CD14-positive monocyte (primary cell): ENCODE measurements around the gene DUS1L. TPM values are rescaled to one million over a fixed set of nuclear protein-coding genes. Genes with fewer than 3 reads are reported as not detected.

Source experiments
- DNase-seq, 3 donors: peaks; one replicate each; pipeline ENCODE4 v3.0.0-alpha.2; 2011 to 2022
- H2AFZ ChIP-seq: 2 replicates; pipeline ENCODE4 v1.6.0; 2012; ENCODE audit warnings: mild to moderate bottlenecking, low read depth, low read length, inconsistent platforms; ENCODE audit not compliant: insufficient read depth, poor library complexity, severe bottlenecking
- H3K27ac ChIP-seq, 2 donors: 1 replicate in 1 of 2; 2 replicates in 1 of 2; pipeline ENCODE4 v1.5.1; 2012 to 2013; ENCODE audit warnings: low read length in 2 of 2, control low read depth in 1 of 2, inconsistent platforms in 1 of 2, low read depth in 1 of 2, mild to moderate bottlenecking in 1 of 2
- H3K27me3 ChIP-seq, 2 donors: one replicate each; pipeline versions ENCODE4 v1.6.0 to v1.6.1; 2011 to 2013; ENCODE audit warnings: low read length in 2 of 2; ENCODE audit not compliant: control insufficient read depth in 2 of 2, insufficient read depth in 2 of 2
- H3K36me3 ChIP-seq, 2 donors: replicated peaks in 1 of 2; 1 replicate in 1 of 2; 2 replicates in 1 of 2; pipeline versions ENCODE4 v1.5.1 to v1.6.1; 2012 to 2013; ENCODE audit warnings: low read length in 2 of 2, control low read depth in 1 of 2, inconsistent platforms in 1 of 2, mild to moderate bottlenecking in 1 of 2; ENCODE audit not compliant: insufficient read depth in 2 of 2, control insufficient read depth in 1 of 2
- H3K4me1 ChIP-seq, 2 donors: 1 replicate in 1 of 2; 2 replicates in 1 of 2; pipeline versions ENCODE4 v1.5.1 to v1.6.1; 2012 to 2013; ENCODE audit warnings: low read length in 2 of 2, control low read depth in 1 of 2, inconsistent platforms in 1 of 2, mild to moderate bottlenecking in 1 of 2, moderate library complexity in 1 of 2; ENCODE audit not compliant: insufficient read depth in 2 of 2, control insufficient read depth in 1 of 2
- H3K4me2 ChIP-seq: replicated peaks from 2 replicates; pipeline ENCODE3; 2012; ENCODE audit warnings: low read length, moderate library complexity, mild to moderate bottlenecking; ENCODE audit not compliant: poor library complexity, severe bottlenecking; ENCODE audit errors: extremely low read depth
- H3K4me3 ChIP-seq, 3 experiments: fragments of 200-600 bp in 1 of 3; sonication (generic) in 1 of 3; replicated peaks in 1 of 3; 1 replicate in 2 of 3; 2 replicates in 1 of 3; pipeline ENCODE4 v1.5.1; 2011 to 2013; ENCODE audit warnings: low read length in 3 of 3, mild to moderate bottlenecking in 3 of 3, control low read depth in 2 of 3, low read depth in 2 of 3, inconsistent platforms in 1 of 3, moderate library complexity in 1 of 3
- H3K79me2 ChIP-seq: 2 replicates; pipeline ENCODE4 v1.6.0; 2012; ENCODE audit warnings: mild to moderate bottlenecking, control low read depth, inconsistent platforms, low read length, moderate library complexity; ENCODE audit not compliant: insufficient read depth
- H3K9ac ChIP-seq: 2 replicates; pipeline ENCODE4 v1.6.0; 2017; ENCODE audit warnings: low read length, mild to moderate bottlenecking; ENCODE audit not compliant: insufficient read depth, poor library complexity, severe bottlenecking
- H3K9me3 ChIP-seq, 2 donors: replicated peaks in 1 of 2; 1 replicate in 1 of 2; 2 replicates in 1 of 2; pipeline versions ENCODE4 v1.5.1 to v1.6.1; 2012 to 2013; ENCODE audit warnings: low read length in 2 of 2, control low read depth in 1 of 2; ENCODE audit not compliant: control insufficient read depth in 1 of 2, insufficient read depth in 1 of 2
- H4K20me1 ChIP-seq: 2 replicates; pipeline ENCODE4 v1.6.0; 2012; ENCODE audit warnings: mild to moderate bottlenecking, low read length, control low read depth, moderate library complexity; ENCODE audit not compliant: insufficient read depth
- H3K27ac Mint-ChIP-seq, 7 donors: one replicate each; pipeline ENCODE4 v1.8.0; 2020; ENCODE audit warnings: mild to moderate bottlenecking in 7 of 7, mixed read lengths in 7 of 7, moderate library complexity in 6 of 7, inconsistent platforms in 2 of 7
- H3K27me3 Mint-ChIP-seq, 3 donors: one replicate each; pipeline ENCODE4 v1.8.0; 2021 to 2022; ENCODE audit warnings: low read depth in 3 of 3, mild to moderate bottlenecking in 3 of 3, mixed read lengths in 3 of 3, moderate library complexity in 3 of 3, inconsistent platforms in 1 of 3
- H3K36me3 Mint-ChIP-seq, 2 donors: one replicate each; pipeline ENCODE4 v1.8.0; 2020; ENCODE audit warnings: mixed read lengths in 2 of 2, inconsistent platforms in 1 of 2, mild to moderate bottlenecking in 1 of 2
- H3K4me1 Mint-ChIP-seq: one replicate; pipeline ENCODE4 v1.8.0; 2020; ENCODE audit warnings: mild to moderate bottlenecking, mixed read lengths
- H3K4me3 Mint-ChIP-seq, 2 donors: one replicate each; pipeline ENCODE4 v1.8.0; 2020; ENCODE audit warnings: mild to moderate bottlenecking in 2 of 2, mixed read lengths in 2 of 2, moderate library complexity in 1 of 2
- H3K9me3 Mint-ChIP-seq, 7 donors: one replicate each; pipeline ENCODE4 v1.8.0; 2020 to 2022; ENCODE audit warnings: mixed read lengths in 7 of 7, mild to moderate bottlenecking in 6 of 7, moderate library complexity in 6 of 7, inconsistent platforms in 2 of 7
- WGBS: methylation state at CpG from one replicate; pipeline ENCODE4 v1.1.5; 2013; ENCODE audit warnings: missing lambda C conversion rate; ENCODE audit not compliant: insufficient coverage; 5-methylcytosine and 5-hydroxymethylcytosine counted together
- intact Hi-C, 2 donors: fragments of 100-400 bp; cut with micrococcal nuclease; formaldehyde crosslinking; loops; one replicate each; pipeline versions ENCODE4 v1.15.0 to v1.15.1; 2023
- polyA plus RNA-seq, 3 donors: library from polyadenylated mRNA; depleted of rRNA in 1 of 3; unstranded in 2 of 3; stranded (reverse) in 1 of 3; fragments of 300-500 nt in 2 of 3; fragments of >200 nt in 1 of 3; fragmentation: Illumina TruSeq in 2 of 3; gene quantifications; 1 replicate in 2 of 3; 2 replicates in 1 of 3; pipeline ENCODE4 v1.2.3, GENCODE V29; 2012 to 2021
- TF ChIP-seq, protein P1 (sequence below): fragments of 200-600 bp; IDR thresholded peaks from one replicate; pipeline ENCODE4 v1.8.0; 2022; ENCODE audit warnings: antibody characterized with exemption, mild to moderate bottlenecking

The DUS1L gene
- polyA plus RNA-seq, 3 donors = 23.9 to 175 (median 47.6) TPM

DNA sequence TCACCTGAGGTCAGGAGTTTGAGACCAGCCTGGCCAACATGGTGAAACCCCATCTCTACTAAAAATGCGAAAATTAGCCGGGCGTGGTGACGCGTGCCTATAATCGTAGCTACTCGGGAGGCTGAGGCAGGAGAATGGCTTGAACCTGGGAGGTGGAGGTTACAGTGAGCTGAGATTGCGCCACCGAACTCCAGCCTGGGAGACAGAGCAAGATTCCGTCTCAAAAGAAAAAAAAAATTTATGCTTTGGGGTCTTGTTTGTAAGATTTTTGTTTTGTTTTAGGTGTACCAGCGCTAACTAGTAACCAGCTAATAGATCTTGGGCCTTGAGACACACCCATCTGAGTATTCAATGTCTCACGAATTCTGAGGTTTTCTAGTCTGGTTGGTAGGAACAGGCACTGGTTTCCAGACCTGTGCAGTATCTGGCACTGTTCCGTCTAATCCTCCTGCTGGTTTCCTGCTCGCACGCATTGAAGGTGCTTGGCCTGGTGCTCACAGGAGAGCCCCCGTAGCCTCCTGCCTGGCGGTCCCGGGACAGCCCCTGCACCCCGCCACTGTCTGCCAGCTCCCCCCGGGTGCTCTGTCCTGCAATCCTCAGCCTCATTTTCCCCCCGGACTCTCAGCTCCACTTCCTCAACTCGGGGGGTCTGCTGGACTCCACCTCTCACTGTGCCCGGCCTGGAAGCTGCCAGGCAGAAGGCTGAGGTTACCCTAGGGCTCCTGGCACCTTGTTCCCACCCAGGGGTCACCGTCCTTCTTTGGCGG lies 10.6 kb upstream of the DUS1L start:
- Mint-ChIP-seq H3K27ac (peak overlapping the region in 3 of 7 donors; percentile 30 to 70 (median 50)), H3K9me3 (peaks cover 0 to 1% (median 0%) of the 10 kb centered on the region in 7 donors), H3K4me3 (no peak overlapping the region), H3K27me3 (peaks cover 3 to 10% (median 8%) of the 10 kb centered on the region in 3 donors), H3K36me3 (peaks cover 18 to 25% of the 10 kb centered on the region in 2 donors), H3K4me1 (no peaks in the 10 kb centered on the region)
- intact Hi-C loops = no loop called here
- no peak overlapping the region for H3K4me3 ChIP-seq
- no peak overlapping the region for H3K27ac ChIP-seq
- no peak overlapping the region for H3K4me2 ChIP-seq
- H3K4me1 ChIP-seq = no peaks in the 10 kb centered on the region
- TF ChIP-seq, protein P1, sequence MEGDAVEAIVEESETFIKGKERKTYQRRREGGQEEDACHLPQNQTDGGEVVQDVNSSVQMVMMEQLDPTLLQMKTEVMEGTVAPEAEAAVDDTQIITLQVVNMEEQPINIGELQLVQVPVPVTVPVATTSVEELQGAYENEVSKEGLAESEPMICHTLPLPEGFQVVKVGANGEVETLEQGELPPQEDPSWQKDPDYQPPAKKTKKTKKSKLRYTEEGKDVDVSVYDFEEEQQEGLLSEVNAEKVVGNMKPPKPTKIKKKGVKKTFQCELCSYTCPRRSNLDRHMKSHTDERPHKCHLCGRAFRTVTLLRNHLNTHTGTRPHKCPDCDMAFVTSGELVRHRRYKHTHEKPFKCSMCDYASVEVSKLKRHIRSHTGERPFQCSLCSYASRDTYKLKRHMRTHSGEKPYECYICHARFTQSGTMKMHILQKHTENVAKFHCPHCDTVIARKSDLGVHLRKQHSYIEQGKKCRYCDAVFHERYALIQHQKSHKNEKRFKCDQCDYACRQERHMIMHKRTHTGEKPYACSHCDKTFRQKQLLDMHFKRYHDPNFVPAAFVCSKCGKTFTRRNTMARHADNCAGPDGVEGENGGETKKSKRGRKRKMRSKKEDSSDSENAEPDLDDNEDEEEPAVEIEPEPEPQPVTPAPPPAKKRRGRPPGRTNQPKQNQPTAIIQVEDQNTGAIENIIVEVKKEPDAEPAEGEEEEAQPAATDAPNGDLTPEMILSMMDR = no peak
- H2AFZ ChIP-seq = no peak overlapping the region
- no peaks in the 10 kb centered on the region for H4K20me1 ChIP-seq
- 85% methylated on average over 16 of the region's 25 CpGs for WGBS
- no peaks in the 10 kb centered on the region for H3K79me2 ChIP-seq
- no peaks in the 10 kb centered on the region for H3K27me3 ChIP-seq
- H3K36me3 ChIP-seq = peaks cover 20 to 22% of the 10 kb centered on the region in 2 donors
- no peak overlapping the region for H3K9ac ChIP-seq
- no peak for DNase-seq
- no peaks in the 10 kb centered on the region for H3K9me3 ChIP-seq

DNA sequence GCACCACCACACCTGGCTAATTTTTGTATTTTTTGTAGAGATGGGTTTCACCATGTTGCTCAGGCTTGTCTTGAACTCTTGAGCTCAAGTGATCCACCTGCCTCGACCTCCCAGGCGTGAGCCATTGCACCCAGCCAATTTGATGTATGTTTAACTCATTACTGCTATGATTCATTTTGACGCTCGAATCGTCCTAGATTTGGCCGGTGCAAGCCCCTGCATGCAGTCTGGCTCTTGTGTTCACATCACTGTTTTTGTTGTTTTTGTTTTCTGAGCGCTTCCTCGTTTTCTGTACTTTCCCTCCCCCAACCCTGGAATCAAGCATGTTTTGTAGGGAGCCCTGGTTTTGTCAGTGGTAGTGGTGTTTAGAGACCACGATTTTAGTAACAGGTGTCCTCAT lies 7.8 kb upstream of the DUS1L start:
- Histone ChIP-seq H4K20me1 (no peaks in the 10 kb centered on the region), H3K9me3 (no peaks in the 10 kb centered on the region), H2AFZ (no peak overlapping the region), H3K27ac (no peak overlapping the region), H3K27me3 (no peaks in the 10 kb centered on the region), H3K4me1 (no peaks in the 10 kb centered on the region), H3K36me3 (no peaks in the 10 kb centered on the region), H3K4me3 (no peak overlapping the region), H3K9ac (no peak overlapping the region), H3K4me2 (no peak overlapping the region), H3K79me2 (no peaks in the 10 kb centered on the region)
- TF ChIP-seq, protein P1 = no peak
- Mint-ChIP-seq H3K4me3 (no peak overlapping the region), H3K4me1 (no peaks in the 10 kb centered on the region), H3K27me3 (peaks cover 3 to 8% (median 8%) of the 10 kb centered on the region in 3 donors), H3K9me3 (peaks cover 0 to 1% (median 0%) of the 10 kb centered on the region in 7 donors), H3K36me3 (peaks cover 3% of the 10 kb centered on the region in 2 donors), H3K27ac (no peak overlapping the region)
- intact Hi-C loops = no loop called here
- no peak for DNase-seq
- 98% methylated on average over 7 of the region's 9 CpGs for WGBS
